SK-N-MC (cell line): ENCODE data around the gene SHOC2.

Experiments
- EZH2 ChIP-seq: fragments of 200-600 bp; sonication (generic); IDR thresholded peaks from one replicate; pipeline ENCODE4 v1.6.1; 2017; ENCODE audit warnings: antibody characterized with exemption
- FOXP2 ChIP-seq: optimal IDR thresholded peaks from 2 replicates; pipeline ENCODE3; 2011; ENCODE audit warnings: mild to moderate bottlenecking, moderate library complexity; ENCODE audit not compliant: insufficient read depth; ENCODE audit errors: extremely low read length, control extremely low read depth
- POLR2AphosphoS5 ChIP-seq: IDR thresholded peaks from 2 replicates; pipeline ENCODE4 v1.6.1; 2012; ENCODE audit warnings: mild to moderate bottlenecking, low read depth, low read length, borderline replicate concordance

DNA sequence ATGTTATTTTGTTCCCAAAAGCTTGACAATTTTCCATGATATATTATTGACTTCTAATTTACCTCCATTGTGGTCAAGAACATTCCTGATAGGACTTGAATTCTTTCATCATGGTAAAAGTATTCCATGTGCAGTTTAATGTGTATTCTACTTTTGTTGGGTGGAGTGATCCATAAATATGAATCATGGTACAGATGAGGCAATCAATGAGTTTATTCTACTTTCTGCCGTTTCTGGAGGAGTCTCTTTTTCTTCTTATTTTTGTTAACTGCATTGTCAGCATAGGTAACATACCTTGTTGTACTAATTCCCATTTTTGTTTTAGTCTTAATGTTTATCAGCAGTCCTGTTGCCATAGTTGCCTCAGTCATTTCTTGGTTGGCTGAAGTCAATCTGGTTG is 69.6 kb downstream of the SHOC2 start:
- TF ChIP-seq EZH2 (no peak), POLR2AphosphoS5 (no peak), FOXP2 (no peak)
